Common myeloid progenitor, CD34-positive (primary cell): ENCODE measurements around the gene SNRPD3.
"Not testable (repeated sequence)": the region's sequence is repeated elsewhere in the genome, so short reads cannot be mapped to it uniquely, and the experiment has no call there.

Experiments
- CTCF ChIA-PET: fragments of 350-600 bp; sonication (Branson Sonifier 250); formaldehyde crosslinking; loops from one replicate; lab custom pipeline; 2021; ENCODE audit warnings: antibody characterized with exemption; lab: Charles Lee
- POLR2A ChIA-PET: fragments of 350-600 bp; sonication (Branson Sonifier 250); formaldehyde crosslinking; loops from one replicate; lab custom pipeline; 2021; ENCODE audit warnings: antibody characterized with exemption; lab: Charles Lee
- DNase-seq, 3 donors: peaks; one replicate each; pipeline versions ENCODE4 v3.0.0 to v3.0.0-alpha.2; 2013
- H3K27ac ChIP-seq, 2 experiments: 1 replicate in 1 of 2; 2 replicates in 1 of 2; pipeline ENCODE4 v1.7.0; 2013; ENCODE audit warnings: inconsistent platforms in 2 of 2, low read length in 2 of 2, mild to moderate bottlenecking in 2 of 2, low read depth in 1 of 2, moderate library complexity in 1 of 2; ENCODE audit not compliant: severe bottlenecking in 2 of 2, insufficient read depth in 1 of 2, poor library complexity in 1 of 2
- H3K27me3 ChIP-seq, 5 experiments: replicated peaks in 2 of 5; 1 replicate in 3 of 5; 2 replicates in 2 of 5; pipeline versions ENCODE4 v1.6.1 to v1.7.0; 2013; ENCODE audit warnings: low read length in 4 of 5, mild to moderate bottlenecking in 2 of 5, moderate library complexity in 2 of 5, inconsistent platforms in 1 of 5; ENCODE audit not compliant: insufficient read depth in 5 of 5, control insufficient read depth in 4 of 5
- H3K36me3 ChIP-seq, 4 experiments: 1 replicate in 2 of 4; 2 replicates in 2 of 4; pipeline versions ENCODE4 v1.6.1 to v1.7.0; 2013; ENCODE audit warnings: low read length in 3 of 4, control low read depth in 1 of 4, mild to moderate bottlenecking in 1 of 4; ENCODE audit not compliant: control insufficient read depth in 4 of 4, insufficient read depth in 4 of 4
- H3K4me1 ChIP-seq, 4 experiments: 1 replicate in 3 of 4; 2 replicates in 1 of 4; pipeline versions ENCODE4 v1.6.1 to v1.7.1; 2013; ENCODE audit warnings: low read length in 3 of 4, mild to moderate bottlenecking in 3 of 4, control low read depth in 1 of 4, inconsistent platforms in 1 of 4, moderate library complexity in 1 of 4; ENCODE audit not compliant: control insufficient read depth in 4 of 4, insufficient read depth in 4 of 4; ENCODE audit errors: control extremely low read depth in 1 of 4
- H3K4me3 ChIP-seq, 7 experiments: 1 replicate in 4 of 7; 2 replicates in 3 of 7; pipeline versions ENCODE4 v1.5.1 to v1.7.0; 2013; ENCODE audit warnings: mild to moderate bottlenecking in 7 of 7, low read length in 6 of 7, moderate library complexity in 6 of 7, inconsistent platforms in 2 of 7, low read depth in 2 of 7, control low read depth in 1 of 7; ENCODE audit not compliant: insufficient read depth in 4 of 7, control insufficient read depth in 1 of 7; ENCODE audit errors: extremely low read depth in 1 of 7
- H3K9me3 ChIP-seq, 5 experiments: 1 replicate in 4 of 5; 2 replicates in 1 of 5; pipeline versions ENCODE4 v1.6.1 to v1.7.1; 2013; ENCODE audit warnings: low read length in 4 of 5, mild to moderate bottlenecking in 2 of 5, inconsistent platforms in 1 of 5, low read depth in 1 of 5, moderate library complexity in 1 of 5; ENCODE audit not compliant: control insufficient read depth in 4 of 5, insufficient read depth in 2 of 5; ENCODE audit errors: control extremely low read depth in 1 of 5
- WGBS: methylation state at CpG from one replicate; pipeline ENCODE4 v1.1.5; 2013; ENCODE audit not compliant: insufficient coverage; 5-methylcytosine and 5-hydroxymethylcytosine counted together

SNRPD3 gene

DNA sequence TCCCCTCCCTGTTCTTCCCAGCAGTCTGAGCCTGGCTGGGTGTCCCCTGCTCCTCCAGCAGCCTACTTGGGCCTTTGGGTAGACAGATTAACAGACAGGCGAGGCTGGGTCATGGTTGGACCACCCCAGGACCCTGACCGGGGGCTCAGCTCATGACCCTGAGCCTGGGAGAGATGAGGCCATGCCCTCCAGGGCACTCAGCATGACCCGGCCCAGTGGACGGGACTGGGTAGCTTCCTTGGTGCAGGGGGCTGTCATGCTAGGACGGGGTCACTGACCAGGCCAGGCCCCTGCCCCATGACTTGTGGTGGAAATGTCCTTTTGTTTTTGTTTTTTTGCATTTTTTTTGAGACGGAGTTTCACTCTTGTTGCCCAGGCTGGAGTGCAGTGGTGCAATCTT, 52.5 kb downstream of the SNRPD3 start:
- CTCF ChIA-PET, DNase-seq, H3K27me3 ChIP-seq, H3K4me3 ChIP-seq, H3K9me3 ChIP-seq, POLR2A ChIA-PET, H3K36me3 ChIP-seq, H3K27ac ChIP-seq: not testable (repeated sequence)
- peaks cover 0 to 20% (median 13%) of the 10 kb centered on the region in 4 experiments for H3K4me1 ChIP-seq
- WGBS = 100% methylated on average over 2 of the region's 6 CpGs

GRCh38 chr22:24609888-24610287, 54.1 kb downstream of the SNRPD3 start:
- POLR2A ChIA-PET, H3K27me3 ChIP-seq, H3K9me3 ChIP-seq, DNase-seq, H3K4me3 ChIP-seq, H3K36me3 ChIP-seq, CTCF ChIA-PET, H3K27ac ChIP-seq: not testable (repeated sequence)
- WGBS = no CpG with 5 or more reads among the region's 3 CpGs
- H3K4me1 ChIP-seq = peaks cover 0 to 13% (median 10%) of the 10 kb centered on the region in 4 experiments

GRCh38 chr22:24614794-24615193, 59.0 kb downstream of the SNRPD3 start:
- H3K9me3 ChIP-seq, H3K27ac ChIP-seq, H3K4me1 ChIP-seq, H3K36me3 ChIP-seq, CTCF ChIA-PET, H3K27me3 ChIP-seq, DNase-seq, POLR2A ChIA-PET, H3K4me3 ChIP-seq: not testable (repeated sequence)
- 92% methylated on average over 7 of the region's 15 CpGs for WGBS

DNA sequence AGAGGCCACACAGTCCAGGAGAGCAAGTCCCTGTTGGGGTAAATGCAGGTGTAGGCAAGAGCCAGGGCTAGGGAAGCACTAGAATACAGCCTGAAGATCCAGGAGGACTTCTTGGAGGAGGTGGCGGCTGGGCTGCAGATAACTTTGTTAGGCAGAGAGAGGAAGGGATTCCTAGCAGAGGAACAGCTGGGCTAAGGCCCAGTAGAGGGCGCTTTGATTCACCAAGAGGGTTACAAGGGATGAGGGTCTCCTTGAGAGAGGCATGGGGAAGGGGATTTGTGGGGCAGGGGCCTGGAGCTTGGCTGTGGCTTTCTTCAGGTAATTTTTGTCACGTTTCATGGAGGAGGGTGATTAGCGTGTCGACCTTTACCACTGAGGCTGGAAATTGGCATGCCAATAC, 65.4 kb downstream of the SNRPD3 start:
- H3K4me3 ChIP-seq, DNase-seq, H3K36me3 ChIP-seq, CTCF ChIA-PET, POLR2A ChIA-PET, H3K27ac ChIP-seq, H3K9me3 ChIP-seq, H3K27me3 ChIP-seq, H3K4me1 ChIP-seq: not testable (repeated sequence)
- WGBS = no CpG with 5 or more reads among the region's 5 CpGs

DNA sequence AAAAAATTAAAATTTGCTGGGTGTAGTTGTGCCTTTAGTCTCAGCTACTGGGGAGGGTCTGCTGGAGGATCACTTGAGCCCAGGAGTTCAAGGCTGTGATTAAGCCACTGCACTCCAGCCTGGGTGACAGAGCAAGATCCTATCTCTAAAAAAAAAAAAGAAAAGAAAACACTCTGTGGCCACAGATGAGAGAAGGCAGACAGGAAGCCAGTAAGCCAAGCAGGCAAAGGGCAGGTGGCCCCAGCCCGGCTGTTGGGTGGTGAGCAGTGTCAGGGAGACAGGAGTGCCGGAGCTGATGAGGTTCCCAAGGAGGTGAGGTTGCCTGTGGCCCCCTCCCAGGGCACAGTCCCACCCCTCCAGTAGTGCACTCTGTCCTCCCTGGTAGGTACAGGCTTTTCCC, 66.8 kb downstream of the SNRPD3 start:
- H3K36me3 ChIP-seq, H3K9me3 ChIP-seq, H3K27ac ChIP-seq, POLR2A ChIA-PET, H3K27me3 ChIP-seq, H3K4me3 ChIP-seq, CTCF ChIA-PET, H3K4me1 ChIP-seq: not testable (repeated sequence)
- peak in 2 of 3 donors; percentile 44 to 56 for DNase-seq
- 0% methylated on average over 1 of the region's 2 CpGs for WGBS
